Transverse colon (tissue), 4 donors: ENCODE measurements around the gene AP3S1. TPM values are rescaled to one million over a fixed set of nuclear protein-coding genes. Genes with fewer than 3 reads are reported as not detected.
A peak's percentile ranks its signal among the peaks of the same experiment; 100 is the strongest.

Source experiments
- DNase-seq: peaks from one replicate; pipeline ENCODE4 v3.0.0-alpha.2; 2019
- H3K27ac ChIP-seq, 4 donors: fragments of 200-600 bp; sonication (generic); 2 replicates each; pipeline ENCODE4 v1.5.1; 2016 to 2018; ENCODE audit warnings: inconsistent platforms in 4 of 4
- H3K27me3 ChIP-seq: fragments of 200-600 bp; sonication (generic); 2 replicates; pipeline ENCODE4 v1.5.1; 2017; ENCODE audit warnings: inconsistent platforms
- H3K36me3 ChIP-seq, 4 donors: fragments of 200-600 bp; sonication (generic); 2 replicates each; pipeline ENCODE4 v1.5.1; 2017 to 2019; ENCODE audit warnings: inconsistent platforms in 4 of 4
- H3K4me1 ChIP-seq, 4 donors: fragments of 200-600 bp; sonication (generic); 2 replicates each; pipeline ENCODE4 v1.5.1; 2017 to 2020; ENCODE audit warnings: inconsistent platforms in 4 of 4
- H3K4me3 ChIP-seq, 4 donors: fragments of 200-600 bp; sonication (generic); 1 replicate in 1 of 4; 2 replicates in 3 of 4; pipeline versions ENCODE4 v1.5.1 to v1.6.1; 2017 to 2019; ENCODE audit warnings: inconsistent platforms in 4 of 4
- H3K9me3 ChIP-seq, 2 donors: fragments of 200-600 bp; sonication (generic); 2 replicates each; pipeline ENCODE4 v1.5.1; 2017 to 2019; ENCODE audit warnings: inconsistent platforms in 2 of 2
- CTCF ChIP-seq, 5 experiments: fragments of 200-600 bp in 3 of 5; fragments of 450-650 bp in 2 of 5; sonication (generic) in 3 of 5; IDR thresholded peaks; 1 replicate in 2 of 5; 2 replicates in 3 of 5; pipeline ENCODE4 v1.5.1; 2016 to 2017; ENCODE audit warnings: antibody characterized with exemption in 5 of 5, inconsistent platforms in 3 of 5, mild to moderate bottlenecking in 2 of 5, moderate library complexity in 1 of 5
- EP300 ChIP-seq: sonication (generic); formaldehyde crosslinking; IDR thresholded peaks from one replicate; pipeline ENCODE4 v1.6.1; 2017; ENCODE audit warnings: antibody characterized with exemption, low read depth
- POLR2A ChIP-seq: fragments of 450-650 bp; IDR thresholded peaks from one replicate; pipeline ENCODE4 v1.6.1; 2016; ENCODE audit warnings: antibody characterized with exemption, mild to moderate bottlenecking, moderate library complexity
- POLR2AphosphoS5 ChIP-seq, 3 donors: sonication (generic); formaldehyde crosslinking; IDR thresholded peaks; one replicate each; pipeline ENCODE4 v1.6.1; 2016; ENCODE audit warnings: antibody characterized with exemption in 3 of 3
- WGBS, 2 donors: methylation state at CpG; one replicate each; pipeline ENCODE4 v1.1.5; 2018; ENCODE audit warnings: low coverage in 1 of 2; 5-methylcytosine and 5-hydroxymethylcytosine counted together
- in situ Hi-C, 4 donors: fragments of 200-750 bp; cut with MboI; loops; one replicate each; pipeline versions ENCODE4 v1.15.0 to v1.15.1; 2017; ENCODE audit warnings: low sequenced_read_pairs in 3 of 4, low pct_ligation_motif_present in 1 of 4, low pct_unique_long_range_greater_than_20kb in 1 of 4
- intact Hi-C: fragments of 100-400 bp; cut with DNase I; formaldehyde crosslinking; loops from one replicate; pipeline ENCODE4 v1.15.1; 2023; ENCODE audit warnings: low total_unique reads
- total RNA-seq, 4 donors: library from RNA; depleted of rRNA; stranded (reverse); fragments of >200 nt; gene quantifications; one replicate each; pipeline ENCODE4 v1.1.0, GENCODE V29; 2016

AP3S1 gene
- total RNA-seq, 4 donors from 2014 or later, result 54.2 to 258 (median 65.7) TPM

DNA sequence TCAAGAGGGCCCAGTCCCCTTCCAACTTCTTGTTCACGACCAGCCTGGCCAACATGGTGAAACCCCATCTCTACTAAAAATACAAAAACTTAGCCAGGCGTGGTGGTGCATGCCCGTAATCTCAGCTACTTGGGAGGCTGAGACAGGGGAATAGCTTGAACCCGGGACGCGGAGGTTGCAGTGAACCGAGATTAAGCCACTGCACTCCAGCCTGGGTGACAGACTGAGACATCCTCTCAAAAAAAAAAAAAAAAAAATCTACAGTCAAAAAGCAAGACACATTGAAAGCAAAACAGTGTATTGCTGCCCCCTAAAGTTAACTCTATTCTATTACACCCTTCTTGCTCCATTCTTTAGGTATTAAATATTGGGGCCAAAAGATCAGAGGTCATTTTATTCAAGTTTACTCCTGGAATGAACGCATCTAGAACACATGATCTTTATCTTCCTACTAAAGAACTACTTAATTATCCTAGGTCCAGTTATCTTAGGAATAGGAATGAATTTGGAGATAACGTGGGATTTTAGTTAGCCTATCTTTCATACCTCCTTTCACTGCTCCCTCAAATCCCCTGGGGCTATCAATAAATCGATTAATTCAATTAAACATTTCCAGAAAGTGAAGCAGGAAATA lies 2.7 kb upstream of the AP3S1 start:
- 29 to 42% methylated on average over 4 to 10 of the region's 10 CpGs for WGBS, 2 donors
- TF ChIP-seq POLR2AphosphoS5 (IDR thresholded peaks at IDR 0.05) (no peak), CTCF (IDR thresholded peaks at IDR 0.05) (peak; percentile 51 to 59 (median 53))
- H3K27me3 ChIP-seq, result no peaks in the 10 kb centered on the region
- H3K36me3 ChIP-seq, result peaks cover 0 to 36% (median 12%) of the 10 kb centered on the region in 4 donors
- peak overlapping the region in 1 of 4 donors; percentile 78 for H3K4me3 ChIP-seq
- peak overlapping the region in 1 of 4 donors; percentile 9 for H3K27ac ChIP-seq
- intact Hi-C loops, result no loop called here
- H3K9me3 ChIP-seq, result no peaks in the 10 kb centered on the region
- in situ Hi-C loops, result loop anchor here in 3 of 4 donors (10.0 to 25.0 kb wide), 3 partner anchors 214 to 527 kb away; partner anchors contain the start of gene TMED7 (in 1 of the 3)
- peaks cover 28 to 41% (median 34%) of the 10 kb centered on the region in 4 donors for H3K4me1 ChIP-seq
- peak; percentile 8 for DNase-seq

- H3K9me3 ChIP-seq, result no peaks in the 10 kb centered on the region
- in situ Hi-C loops, result loop anchor here in 3 of 4 donors (25.0 kb wide), 2 partner anchors 221 to 529 kb away; no protein-coding TSS in a partner anchor
- H3K27me3 ChIP-seq, result no peaks in the 10 kb centered on the region
- H3K36me3 ChIP-seq, result peaks cover 0 to 18% (median 8%) of the 10 kb centered on the region in 4 donors
- TF ChIP-seq CTCF (IDR thresholded peaks at IDR 0.05), result no peak
- TF ChIP-seq POLR2AphosphoS5 (IDR thresholded peaks at IDR 0.05), result no peak
- no peak for TF ChIP-seq POLR2A
- no peak for TF ChIP-seq EP300
- H3K27ac ChIP-seq, result peak overlapping the region; percentile 92 to 94 (median 94)
- DNase-seq, result no peak
- 1 to 4% methylated on average over 4 to 5 of the region's 5 CpGs for WGBS, 2 donors
- H3K4me3 ChIP-seq, result peak overlapping the region; percentile 63 to 85 (median 78)
- H3K4me1 ChIP-seq, result peaks cover 28 to 56% (median 34%) of the 10 kb centered on the region in 4 donors
- intact Hi-C loops, result no loop called here
These were observed 862 bp upstream of the AP3S1 start for GRCh38 chr5:115840873-115841272.

- H3K27ac ChIP-seq, result peak overlapping the region; percentile 92 to 94 (median 94)
- in situ Hi-C loops, result loop anchor here in 3 of 4 donors (25.0 kb wide), 2 partner anchors 220 to 530 kb away; no protein-coding TSS in a partner anchor
- no peaks in the 10 kb centered on the region for H3K27me3 ChIP-seq
These were observed 577 bp downstream of the AP3S1 start for GRCh38 chr5:115842089-115842935.

More at GRCh38 chr5:115842089-115842935, 577 bp downstream of the AP3S1 start:
- peaks cover 0 to 4% (median under 1%) of the 10 kb centered on the region in 4 donors for H3K36me3 ChIP-seq
- H3K4me3 ChIP-seq, result peak overlapping the region; percentile 63 to 85 (median 78)
- no peak for DNase-seq
- H3K9me3 ChIP-seq, result no peaks in the 10 kb centered on the region
- 0% methylated on average over 9 to 61 of the region's 68 CpGs for whole genome bisulfite sequencing, 2 donors
- H3K4me1 ChIP-seq, result peaks cover 28 to 56% (median 34%) of the 10 kb centered on the region in 4 donors
- intact Hi-C loops, result no loop called here
- TF ChIP-seq POLR2AphosphoS5 (IDR thresholded peaks at IDR 0.05) (no peak), CTCF (IDR thresholded peaks at IDR 0.05) (peak in 3 of 5 experiments; percentile 22 to 26 (median 23))
